NOMO-1 (cell line): ENCODE results near the gene DYNLT2B.
"Not testable (repeated sequence)": the region's sequence is repeated elsewhere in the genome, so short reads cannot be mapped to it uniquely, and the experiment has no call there.

Experiments
- DNase-seq, 2 experiments: peaks; one replicate each; lab custom pipeline; 2025; ENCODE audit not compliant: unreplicated experiment in 2 of 2; lab: John Stamatoyannopoulos, UW

The DYNLT2B gene

DNA sequence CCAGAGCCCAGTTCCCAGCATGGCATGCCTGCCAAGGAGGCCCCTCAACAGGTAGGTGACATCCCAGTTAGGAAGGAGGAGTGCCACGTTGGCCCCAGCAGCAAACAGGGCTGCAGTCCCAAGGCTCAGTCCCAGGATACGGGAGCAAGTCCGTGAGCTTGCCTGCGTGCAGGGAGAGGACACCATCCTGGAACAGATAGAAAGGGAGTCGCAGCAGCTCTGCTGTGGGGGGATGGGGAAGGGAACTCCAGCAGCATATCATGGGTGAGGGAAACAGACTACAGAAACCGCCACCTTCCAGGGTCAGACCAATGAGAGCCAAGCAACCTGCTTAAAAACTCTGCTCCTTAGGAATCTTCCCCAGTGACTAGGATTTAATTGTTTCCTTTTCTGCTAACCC lies 9.4 kb upstream of the DYNLT2B start:
- no peak for DNase-seq

DNA sequence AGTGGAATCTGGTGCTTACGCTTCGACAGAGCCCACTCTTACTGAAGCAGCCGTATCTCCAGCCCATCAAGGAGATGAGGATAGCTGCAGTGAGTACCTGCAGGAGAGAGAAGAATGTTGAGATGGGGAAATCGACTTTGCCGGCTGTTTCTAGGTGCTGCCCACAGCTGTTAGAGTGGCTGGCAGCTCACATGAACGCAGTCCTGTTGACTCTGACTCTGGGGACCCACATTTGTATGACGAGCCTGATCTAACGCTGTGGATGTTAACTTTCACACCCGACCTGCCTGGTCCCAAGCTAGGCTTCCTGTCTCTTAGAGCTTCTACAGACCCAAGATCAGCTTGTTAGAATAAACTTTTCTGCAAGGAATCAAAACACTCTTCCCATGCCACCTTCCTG lies 8.9 kb upstream of the DYNLT2B start:
- no peak for DNase-seq

DNA sequence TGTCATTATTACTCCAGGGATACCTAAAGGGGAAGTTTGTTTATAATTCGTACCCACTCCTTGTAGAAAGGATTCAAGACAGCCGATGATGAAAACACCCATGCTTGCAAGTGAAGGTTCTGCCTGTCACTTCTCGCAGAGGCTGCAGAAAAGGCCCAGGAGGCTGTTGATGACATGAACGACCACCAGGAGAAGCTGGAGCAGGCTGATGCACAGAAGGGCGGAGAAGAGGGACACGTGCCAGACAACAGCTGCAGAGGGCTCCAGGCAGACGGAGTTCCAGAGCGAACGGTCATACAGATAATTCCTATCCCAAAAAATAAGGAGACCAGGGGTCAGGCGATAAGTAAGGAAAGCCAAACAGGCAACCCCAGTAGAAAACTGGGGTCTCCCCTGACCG lies 5.7 kb upstream of the DYNLT2B start:
- DNase-seq: no peak

DNA sequence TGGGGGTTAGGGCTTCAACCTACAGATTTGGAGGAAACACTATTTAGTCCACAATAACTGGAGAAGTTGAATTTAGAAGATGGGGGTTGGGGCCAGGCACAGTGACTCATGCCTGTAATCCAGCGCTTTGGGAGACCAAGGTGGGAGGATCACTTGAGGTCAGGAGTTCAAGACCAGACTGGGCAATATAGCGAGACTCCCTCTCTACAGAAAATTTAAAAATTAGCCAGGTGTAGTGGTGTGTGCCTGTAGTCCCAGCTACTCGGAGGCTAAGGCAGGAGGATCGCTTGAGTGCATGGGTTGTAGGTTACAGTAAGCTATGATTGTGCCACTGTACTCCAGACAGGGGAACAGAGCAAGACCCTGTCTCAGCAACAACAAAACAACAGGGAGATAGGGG lies 5.0 kb upstream of the DYNLT2B start:
- no peak for DNase-seq

DNA sequence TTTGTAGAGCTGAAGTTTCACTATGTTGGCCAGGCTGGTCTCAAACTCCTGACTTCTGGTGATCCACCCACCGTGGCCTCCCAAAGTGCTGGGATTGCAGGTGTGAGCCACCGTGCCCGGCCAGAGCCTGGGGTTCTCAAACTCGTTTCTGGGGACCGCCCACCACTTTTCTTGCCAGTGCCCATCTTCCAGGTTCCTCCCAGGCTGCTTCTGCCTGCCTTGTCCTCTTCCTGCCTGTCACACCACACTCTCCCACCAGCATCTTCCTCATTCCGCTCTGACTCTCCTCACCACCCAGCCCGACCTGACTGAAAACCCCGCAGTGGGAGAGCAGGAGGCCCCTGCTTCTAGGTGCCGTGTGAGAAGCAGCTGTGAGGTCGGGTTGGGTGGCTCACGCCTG lies 3.1 kb upstream of the DYNLT2B start:
- DNase-seq: no peak

DNA sequence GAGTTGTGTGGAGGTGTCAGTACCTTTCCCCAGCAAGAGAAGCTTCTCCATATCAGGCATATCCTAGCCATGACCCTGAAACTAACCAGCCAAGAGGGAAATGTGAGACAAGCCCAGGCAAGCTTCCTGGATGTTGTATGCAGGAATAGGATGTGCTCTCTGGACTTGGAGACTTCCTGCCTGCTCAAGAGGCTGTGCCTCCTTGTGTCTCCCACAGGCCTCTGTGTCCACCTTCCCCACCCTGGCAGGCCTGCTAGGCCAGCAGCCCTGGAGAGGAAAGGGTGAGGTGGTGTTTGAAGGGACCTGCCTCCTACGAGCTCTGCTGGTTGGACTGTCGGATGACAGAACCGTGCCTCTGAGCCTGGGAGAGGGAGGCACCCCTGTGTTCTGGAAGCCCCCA lies 2.1 kb upstream of the DYNLT2B start:
- DNase-seq: no peak

DNA sequence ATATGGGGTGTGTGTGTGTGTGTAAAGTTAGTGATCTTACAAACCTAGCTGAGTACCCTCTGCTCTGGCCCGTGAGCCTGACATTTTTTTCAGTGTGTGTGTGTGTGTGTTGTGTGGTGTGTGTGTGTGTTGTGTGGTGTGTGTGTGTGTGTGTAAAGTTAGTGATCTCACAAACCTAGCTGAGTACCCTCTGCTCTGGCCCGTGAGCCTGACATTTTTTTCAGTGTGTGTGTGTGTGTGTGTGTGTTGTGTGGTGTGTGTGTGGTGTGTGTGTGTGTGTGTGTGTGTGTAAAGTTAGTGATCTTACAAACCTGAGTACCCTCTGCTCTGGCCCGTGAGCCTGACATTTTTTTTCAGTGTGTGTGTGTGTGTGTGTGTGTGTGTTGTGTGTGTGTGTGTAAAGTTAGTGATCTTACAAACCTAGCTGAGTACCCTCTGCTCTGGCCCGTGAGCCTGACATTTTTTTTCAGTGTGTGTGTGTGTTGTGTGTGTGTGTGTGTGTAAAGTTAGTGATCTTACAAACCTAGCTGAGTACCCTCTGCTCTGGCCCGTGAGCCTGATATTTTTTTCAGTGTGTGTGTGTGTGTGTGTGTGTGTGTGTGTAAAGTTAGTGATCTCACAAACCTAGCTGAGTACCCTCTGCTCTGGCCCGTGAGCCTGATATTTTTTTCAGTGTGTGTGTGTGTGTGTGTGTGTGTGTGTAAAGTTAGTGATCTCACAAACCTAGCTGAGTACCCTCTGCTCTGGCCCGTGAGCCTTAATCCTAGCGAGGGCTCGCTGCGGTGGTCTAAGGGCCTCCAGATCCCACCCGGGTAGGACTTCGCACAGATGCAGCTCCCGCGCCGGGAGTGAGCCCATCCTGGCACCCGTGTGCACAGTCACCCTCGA lies 997 bp downstream of the DYNLT2B start:
- not testable (repeated sequence) for DNase-seq

DNA sequence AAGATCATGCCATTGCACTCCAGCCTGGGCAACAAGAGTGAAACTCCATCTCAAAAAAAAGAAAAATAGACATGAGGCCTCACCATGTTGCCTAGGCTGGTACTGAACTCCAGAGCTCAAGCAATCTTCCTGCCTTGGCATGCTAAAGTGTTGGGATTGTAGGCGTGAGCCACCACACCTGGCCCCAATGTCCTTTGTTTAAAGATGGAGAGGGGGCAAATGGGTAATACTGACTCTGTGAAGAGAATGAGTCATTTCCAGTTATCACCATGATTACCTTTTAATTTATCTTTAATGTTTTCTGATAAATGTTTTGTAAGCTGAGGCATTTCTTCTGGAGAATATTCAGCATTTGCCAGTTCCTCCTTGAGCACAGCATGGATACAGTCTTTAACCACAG lies 2.2 kb downstream of the DYNLT2B start:
- DNase-seq: no peak

DNA sequence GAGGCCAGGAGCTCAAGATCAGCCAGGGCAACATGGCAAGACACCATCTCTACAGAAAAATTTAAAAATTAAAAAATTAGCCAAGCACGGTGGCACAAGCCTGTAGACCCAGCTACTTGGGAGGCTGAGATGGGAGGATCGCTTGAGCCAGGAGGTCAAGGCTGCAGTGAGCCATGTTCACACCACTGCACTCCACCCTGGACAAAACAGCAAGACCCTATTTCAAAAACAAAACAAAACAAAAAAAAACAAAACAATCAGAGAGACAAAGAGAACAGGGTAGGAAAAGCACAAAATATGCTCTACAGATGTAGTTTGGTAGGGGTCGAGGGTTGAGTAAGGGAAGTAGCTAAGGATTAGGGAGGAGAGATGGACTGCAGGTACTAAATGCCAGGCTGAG lies 3.4 kb downstream of the DYNLT2B start:
- no peak for DNase-seq

DNA sequence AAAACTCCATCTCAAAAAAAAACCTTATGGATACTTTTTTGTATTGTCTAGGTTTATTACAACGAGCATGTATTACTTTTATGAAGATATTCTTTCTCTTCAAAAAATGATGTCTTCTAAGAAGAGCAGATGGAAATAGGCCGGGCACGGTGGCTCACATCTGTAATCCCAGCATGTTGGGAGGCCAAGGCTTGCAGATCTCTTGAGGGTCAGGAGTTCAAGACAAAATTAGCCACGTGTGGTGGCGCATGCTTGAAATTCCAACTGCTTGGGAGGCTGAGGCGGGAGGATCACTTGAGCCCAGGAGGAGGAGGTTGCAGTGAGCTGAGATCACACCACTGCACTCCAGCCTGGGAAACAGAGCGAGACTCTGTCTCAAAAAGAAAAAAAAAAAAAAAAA lies 4.0 kb downstream of the DYNLT2B start:
- not testable (repeated sequence) for DNase-seq

DNA sequence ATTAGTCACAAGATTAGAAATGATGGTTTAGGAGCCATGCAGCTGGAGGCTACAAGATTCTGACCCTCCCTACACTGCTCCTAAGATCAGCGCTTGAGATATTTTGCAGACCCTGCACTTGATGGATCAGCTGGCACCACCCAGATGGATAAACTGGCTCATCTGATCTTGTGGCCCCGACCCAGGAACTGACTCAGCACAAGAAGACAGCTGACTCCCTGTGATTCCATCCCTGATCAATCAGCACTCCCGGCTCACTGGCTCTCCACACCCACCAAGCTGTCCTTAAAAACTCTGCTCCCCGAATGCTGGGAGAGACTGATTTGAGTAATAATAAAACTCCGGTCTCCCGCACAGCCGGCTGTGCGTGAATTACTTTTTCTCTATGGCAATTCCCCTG lies 15.1 kb downstream of the DYNLT2B start:
- not testable (repeated sequence) for DNase-seq

DNA sequence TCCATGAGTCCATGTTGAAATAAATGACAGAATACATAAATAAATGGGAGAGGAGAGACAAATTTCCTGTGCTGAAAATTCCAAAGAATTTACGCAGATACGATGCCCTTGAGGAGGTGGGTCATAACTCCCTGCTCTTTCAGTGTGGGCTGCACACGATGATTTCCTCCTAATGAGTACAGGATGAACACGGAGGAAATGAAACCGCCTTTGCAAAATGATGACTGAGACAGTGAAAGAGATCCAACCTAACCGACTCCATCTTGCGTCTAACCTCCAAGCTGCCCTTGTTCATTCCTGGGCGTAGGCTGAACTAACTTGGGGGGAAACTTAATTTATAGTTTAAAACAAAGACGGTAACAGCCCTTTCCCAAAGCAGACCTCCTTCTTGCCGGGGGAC lies 15.5 kb downstream of the DYNLT2B start:
- DNase-seq: peak in 1 of 2 experiments; percentile 20

DNA sequence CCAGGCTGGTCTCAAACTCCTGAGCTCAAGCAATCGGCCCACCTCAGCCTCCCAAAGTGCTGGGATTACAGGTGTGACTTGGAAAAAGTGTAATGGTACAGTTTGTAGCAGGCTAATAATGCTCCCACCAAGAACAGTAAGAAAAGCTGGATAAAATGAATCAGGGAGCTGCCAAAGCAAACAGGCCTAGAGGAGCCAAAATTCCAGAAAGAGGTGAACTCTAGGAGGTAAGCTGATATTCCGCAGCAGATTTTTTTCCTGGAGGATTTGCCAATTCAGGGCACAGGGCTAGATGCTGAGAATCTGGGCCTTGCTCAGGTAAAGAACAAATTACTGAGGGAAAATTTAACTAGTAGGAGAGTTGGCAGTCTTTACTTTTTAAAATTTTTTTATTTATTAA lies 19.5 kb downstream of the DYNLT2B start:
- DNase-seq: no peak

DNA sequence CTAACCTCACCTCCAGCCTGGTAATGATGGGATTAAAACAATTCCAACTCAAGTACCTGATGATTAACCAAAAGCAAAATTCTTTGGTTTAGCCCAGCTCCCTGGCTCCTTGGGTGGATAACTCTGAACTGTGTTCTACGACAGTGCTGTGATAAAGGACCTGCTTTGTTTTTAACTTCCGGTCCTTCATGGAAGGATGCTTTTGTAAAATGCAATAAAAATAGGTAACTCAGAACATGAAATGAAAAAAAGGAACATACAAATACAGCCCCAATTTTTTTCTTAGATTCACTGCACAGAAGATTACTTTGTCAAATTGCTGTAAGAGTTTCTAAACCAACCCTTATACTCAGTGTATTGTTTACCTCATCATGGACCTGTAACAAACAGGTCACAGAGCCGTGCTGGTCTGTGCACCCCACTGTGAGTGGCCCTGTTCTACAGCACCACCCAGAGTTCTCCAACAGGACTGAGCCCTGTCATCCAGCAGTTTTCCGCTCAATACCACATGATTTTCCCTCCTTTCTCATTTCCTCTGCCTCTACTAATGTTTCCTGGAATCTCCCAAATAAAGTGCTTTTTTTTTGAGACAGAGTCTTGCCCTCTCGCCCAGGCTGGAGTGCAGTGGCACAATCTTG lies 25.6 kb downstream of the DYNLT2B start:
- DNase-seq: no peak

DNA sequence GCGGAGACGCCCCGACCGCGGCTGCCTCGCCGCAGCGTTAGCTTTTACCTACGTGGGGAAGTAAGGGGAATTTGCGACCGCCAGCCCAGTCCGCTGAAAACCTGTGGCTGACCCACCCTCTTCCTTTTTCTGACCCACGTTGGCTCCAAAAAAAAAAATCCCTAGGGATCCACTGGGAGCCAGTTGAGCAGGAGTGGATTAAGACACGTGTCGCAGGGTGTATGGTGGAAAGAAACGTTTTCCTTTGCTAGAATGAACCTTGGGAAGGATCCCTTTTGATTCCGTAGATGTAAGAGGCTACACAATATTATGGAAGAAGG lies 29.9 kb downstream of the DYNLT2B start:
- peak in 1 of 2 experiments; percentile 74 for DNase-seq

DNA sequence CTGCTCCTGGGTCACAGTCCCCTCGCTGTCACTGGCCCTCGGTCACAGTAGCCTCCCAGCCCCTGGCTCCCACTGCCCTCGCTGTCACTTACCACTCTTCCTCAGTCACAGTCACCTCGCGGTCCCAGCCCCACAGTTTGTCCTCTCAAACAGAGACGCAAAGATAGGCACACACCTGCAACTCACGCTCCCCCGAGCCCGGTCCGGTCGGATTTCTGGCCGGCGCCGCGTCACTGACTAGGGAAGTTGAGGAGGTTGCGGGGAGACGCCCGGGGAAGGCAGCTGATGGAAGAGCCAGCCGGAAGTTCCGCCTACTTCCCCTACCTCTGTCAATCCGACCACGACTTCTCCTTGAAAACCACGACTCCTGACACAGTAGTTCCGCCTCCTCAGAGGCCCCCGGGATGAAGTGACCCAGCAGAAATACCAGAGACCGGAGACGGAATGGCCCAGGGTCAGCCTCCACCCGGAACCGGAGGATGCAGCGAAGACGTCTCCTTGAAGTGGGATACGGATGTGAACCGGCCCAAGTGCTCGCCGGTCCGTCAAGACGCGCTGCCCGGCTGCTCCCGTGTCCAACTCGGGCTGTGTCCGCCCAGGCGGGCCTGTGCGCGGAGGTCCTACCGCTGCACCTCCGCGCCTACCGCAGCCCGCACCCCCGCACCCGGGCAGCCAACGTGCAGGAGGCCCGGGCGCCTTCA lies 30.4 kb downstream of the DYNLT2B start, which contains the start of gene PCYT1A:
Gene PCYT1A (minus strand): TSS at position 287 of the 701 bp plus-strand sequence. CDS start 17,195 bp downstream, outside the sequence.
- DNase-seq: peak; percentile 90 to 99

DNA sequence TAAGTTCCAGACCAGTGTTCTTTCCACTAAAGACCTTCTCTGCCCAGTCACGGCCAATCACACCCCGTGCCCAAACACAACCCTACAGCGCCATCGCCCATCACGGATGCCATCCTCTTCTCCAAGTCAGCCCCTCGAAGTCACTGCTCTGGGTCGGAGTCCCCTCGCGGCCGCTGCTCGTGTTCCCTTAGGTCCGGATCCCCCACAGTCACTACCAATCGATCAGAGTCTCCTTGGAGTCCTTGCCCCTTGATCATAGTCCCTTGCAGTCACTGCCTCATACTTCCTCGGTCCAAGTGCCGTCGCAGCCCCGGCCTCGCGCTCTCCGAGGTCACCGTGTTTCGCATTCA lies 31.0 kb downstream of the DYNLT2B start:
- peak; percentile 76 to 79 for DNase-seq

DNA sequence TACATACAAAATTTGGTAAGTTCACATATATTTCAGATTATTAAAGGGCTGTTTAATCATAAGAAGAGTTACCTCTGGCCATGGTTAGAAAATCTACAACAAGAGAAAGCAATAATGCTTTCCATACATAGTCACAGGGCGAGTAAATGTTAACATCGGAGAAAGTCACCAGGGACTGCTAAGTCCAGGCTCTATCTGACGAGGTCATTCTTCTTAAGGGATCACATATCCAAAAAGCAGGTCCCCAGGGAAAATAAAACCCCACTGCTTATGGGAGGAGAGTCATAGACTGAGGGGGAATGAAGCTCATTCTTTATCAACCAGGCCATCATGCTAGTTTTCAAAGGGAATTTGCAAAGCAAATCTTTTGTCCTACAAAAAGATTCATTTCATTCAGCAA lies 33.6 kb downstream of the DYNLT2B start:
- DNase-seq: no peak

DNA sequence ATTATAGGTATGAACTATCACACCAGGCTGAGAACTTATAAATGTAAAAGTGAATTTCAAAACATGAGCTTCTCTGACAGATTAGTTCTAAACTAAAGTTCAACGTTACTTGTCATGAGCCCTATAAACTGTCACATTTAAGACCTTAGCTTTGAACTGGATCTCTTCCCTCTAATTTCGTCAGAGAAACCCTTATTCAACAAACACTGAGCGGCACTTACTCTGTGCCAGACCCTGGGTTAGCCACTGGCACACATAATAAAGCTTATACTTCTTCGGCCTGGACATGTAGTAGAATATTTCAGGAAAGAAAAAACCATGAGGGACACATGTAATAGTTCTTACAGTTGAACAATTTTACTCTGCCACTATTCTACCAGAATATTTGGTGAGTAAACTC lies 36.1 kb downstream of the DYNLT2B start:
- no peak for DNase-seq

DNA sequence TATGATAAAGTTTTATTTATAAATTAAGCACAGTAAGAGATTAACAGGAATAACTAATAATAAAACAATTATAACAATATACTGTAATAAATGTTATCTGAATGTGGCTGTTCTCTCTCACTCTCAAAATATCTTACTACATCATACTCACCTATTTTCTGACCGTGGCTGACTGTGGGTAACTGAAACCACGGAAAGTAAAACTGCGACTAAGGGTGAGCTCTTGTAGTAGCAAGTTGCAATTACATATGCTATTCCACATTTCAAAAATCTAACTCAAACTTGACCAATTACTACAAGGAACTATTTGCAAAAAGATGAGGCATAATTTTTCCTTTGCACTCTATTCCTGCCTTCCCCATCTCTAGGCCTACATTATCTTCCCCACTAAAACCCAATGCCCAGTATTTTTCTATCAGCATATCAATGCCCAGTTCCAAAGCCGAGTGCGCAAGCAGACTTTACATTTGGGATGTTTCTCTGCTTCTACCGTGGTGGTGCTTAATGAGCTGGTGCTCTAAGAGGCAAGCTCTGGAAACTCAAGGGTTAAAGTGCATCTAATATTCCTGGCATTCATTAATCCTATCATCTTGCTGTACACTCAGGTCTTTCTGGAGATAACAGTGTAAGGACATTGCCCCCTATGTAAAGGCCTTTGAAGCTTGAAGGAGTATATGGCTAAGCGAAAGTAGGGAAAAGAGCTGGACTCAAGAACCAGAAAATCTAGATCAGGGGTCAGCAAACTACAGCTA lies 37.2 kb downstream of the DYNLT2B start:
- no peak for DNase-seq

DNA sequence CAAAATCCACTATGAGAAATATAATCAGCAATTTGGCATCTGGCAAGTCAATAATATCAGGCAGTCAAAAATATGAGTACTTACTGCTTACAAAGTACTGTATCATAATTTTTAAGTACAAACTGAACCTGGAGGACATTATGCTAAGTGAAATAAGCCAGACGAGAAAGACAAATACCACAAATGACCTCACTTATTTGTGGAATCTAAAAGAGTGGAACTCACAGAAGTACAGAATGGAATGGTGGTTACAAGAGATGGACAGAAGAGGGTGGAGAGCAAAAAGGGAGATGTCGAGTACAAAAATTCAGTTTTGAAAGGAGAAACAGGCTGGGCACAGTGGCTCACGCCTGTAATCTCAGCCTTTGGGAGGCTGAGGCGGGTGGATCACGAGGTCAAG lies 42.9 kb downstream of the DYNLT2B start:
- no peak for DNase-seq
